ENCODE results near the gene DGKD. TPM values are rescaled to one million over a fixed set of nuclear protein-coding genes. Genes with fewer than 3 reads are reported as not detected.

The DGKD gene
- total RNA-seq, 1 donor from 2014 or later = 17.7 TPM

- Histone ChIP-seq H3K27ac (ENCODE audit: low read depth, low read length) (no peak overlapping the region), H3K4me1 (ENCODE audit: insufficient read depth, low read length) (no peaks in the 10 kb centered on the region), H3K4me3 (ENCODE audit: insufficient read depth, low read depth, low read length) (no peak overlapping the region), H3K9ac (ENCODE audit: low read length) (no peak overlapping the region), H3K4me2 (ENCODE audit: low read length) (no peak overlapping the region), H2AFZ (ENCODE audit: low read depth, low read length) (no peak overlapping the region), H3K36me3 (ENCODE audit: insufficient read depth, low read length) (no peaks in the 10 kb centered on the region), H3K27me3 (ENCODE audit: insufficient read depth, low read length) (peaks cover 17% of the 10 kb centered on the region), H4K20me1 (ENCODE audit: insufficient read depth, low read length) (no peaks in the 10 kb centered on the region), H3K79me2 (ENCODE audit: insufficient read depth, low read length) (no peaks in the 10 kb centered on the region), H3K9me3 (ENCODE audit: insufficient read depth, low read depth, low read length) (no peaks in the 10 kb centered on the region)
- no peaks in the 10 kb centered on the region for H3K36me3 Mint-ChIP-seq (ENCODE audit: low read depth, unreplicated experiment)
- H3K27me3 Mint-ChIP-seq (ENCODE audit: low read depth, unreplicated experiment) = peaks cover 41% of the 10 kb centered on the region
- H3K4me3 Mint-ChIP-seq (ENCODE audit: unreplicated experiment) = no peak overlapping the region
- DNase-seq (ENCODE audit: low read depth) (no peak), FAIRE-seq (no peak)
- H3K9me3 Mint-ChIP-seq (ENCODE audit: unreplicated experiment) = no peaks in the 10 kb centered on the region
- H3K27ac Mint-ChIP-seq (ENCODE audit: unreplicated experiment) = no peak overlapping the region
- TF ChIP-seq CTCF (IDR thresholded peaks at IDR 0.05; ENCODE audit: insufficient read depth, low read depth, low read length) (no peak), EZH2 (IDR thresholded peaks at IDR 0.05; ENCODE audit: insufficient read depth, low read length) (no peak)
- H3K4me1 Mint-ChIP-seq (ENCODE audit: low read depth, unreplicated experiment) = no peaks in the 10 kb centered on the region
Measured at GRCh38 chr2:233317196-233317943, 36.9 kb upstream of the DGKD start.

GRCh38 chr2:233319256-233319655 lies 35.0 kb upstream of the DGKD start:
- Histone ChIP-seq H3K4me1 (ENCODE audit: insufficient read depth, low read length) (no peaks in the 10 kb centered on the region), H3K27me3 (ENCODE audit: insufficient read depth, low read length) (peaks cover 17% of the 10 kb centered on the region), H3K9ac (ENCODE audit: low read length) (no peak overlapping the region), H3K4me3 (ENCODE audit: insufficient read depth, low read depth, low read length) (no peak overlapping the region), H3K36me3 (ENCODE audit: insufficient read depth, low read length) (no peaks in the 10 kb centered on the region), H2AFZ (ENCODE audit: low read depth, low read length) (no peak overlapping the region), H4K20me1 (ENCODE audit: insufficient read depth, low read length) (no peaks in the 10 kb centered on the region), H3K9me3 (ENCODE audit: insufficient read depth, low read depth, low read length) (no peaks in the 10 kb centered on the region), H3K27ac (ENCODE audit: low read depth, low read length) (no peak overlapping the region), H3K4me2 (ENCODE audit: low read length) (no peak overlapping the region), H3K79me2 (ENCODE audit: insufficient read depth, low read length) (no peaks in the 10 kb centered on the region)
- Mint-ChIP-seq H3K4me3 (ENCODE audit: unreplicated experiment) (no peak overlapping the region), H3K9me3 (ENCODE audit: unreplicated experiment) (no peaks in the 10 kb centered on the region), H3K27me3 (ENCODE audit: low read depth, unreplicated experiment) (peaks cover 36% of the 10 kb centered on the region), H3K27ac (ENCODE audit: unreplicated experiment) (no peak overlapping the region), H3K36me3 (ENCODE audit: low read depth, unreplicated experiment) (no peaks in the 10 kb centered on the region), H3K4me1 (ENCODE audit: low read depth, unreplicated experiment) (no peaks in the 10 kb centered on the region)
- DNase-seq (ENCODE audit: low read depth) = no peak
- no peak for FAIRE-seq
- TF ChIP-seq EZH2 (IDR thresholded peaks at IDR 0.05; ENCODE audit: insufficient read depth, low read length) = no peak
- TF ChIP-seq CTCF (IDR thresholded peaks at IDR 0.05; ENCODE audit: insufficient read depth, low read depth, low read length) = no peak

GRCh38 chr2:233320470-233320869 lies 33.8 kb upstream of the DGKD start:
- Histone ChIP-seq H3K9ac (ENCODE audit: low read length) (no peak overlapping the region), H3K9me3 (ENCODE audit: insufficient read depth, low read depth, low read length) (no peaks in the 10 kb centered on the region), H3K27ac (ENCODE audit: low read depth, low read length) (no peak overlapping the region), H3K27me3 (ENCODE audit: insufficient read depth, low read length) (peaks cover 17% of the 10 kb centered on the region), H3K4me2 (ENCODE audit: low read length) (no peak overlapping the region), H3K36me3 (ENCODE audit: insufficient read depth, low read length) (no peaks in the 10 kb centered on the region), H3K79me2 (ENCODE audit: insufficient read depth, low read length) (no peaks in the 10 kb centered on the region), H4K20me1 (ENCODE audit: insufficient read depth, low read length) (no peaks in the 10 kb centered on the region), H3K4me3 (ENCODE audit: insufficient read depth, low read depth, low read length) (no peak overlapping the region), H3K4me1 (ENCODE audit: insufficient read depth, low read length) (no peaks in the 10 kb centered on the region), H2AFZ (ENCODE audit: low read depth, low read length) (no peak overlapping the region)
- no peaks in the 10 kb centered on the region for H3K9me3 Mint-ChIP-seq (ENCODE audit: unreplicated experiment)
- FAIRE-seq (no peak), DNase-seq (ENCODE audit: low read depth) (no peak)
- H3K27ac Mint-ChIP-seq (ENCODE audit: unreplicated experiment) = no peak overlapping the region
- H3K36me3 Mint-ChIP-seq (ENCODE audit: low read depth, unreplicated experiment) = no peaks in the 10 kb centered on the region
- no peak overlapping the region for H3K4me3 Mint-ChIP-seq (ENCODE audit: unreplicated experiment)
- no peaks in the 10 kb centered on the region for H3K4me1 Mint-ChIP-seq (ENCODE audit: low read depth, unreplicated experiment)
- H3K27me3 Mint-ChIP-seq (ENCODE audit: low read depth, unreplicated experiment) = peaks cover 42% of the 10 kb centered on the region
- no peak for TF ChIP-seq CTCF (IDR thresholded peaks at IDR 0.05; ENCODE audit: insufficient read depth, low read depth, low read length)
